ENCODE measurements around the gene NOC2L. TPM values are rescaled to one million over a fixed set of nuclear protein-coding genes. Genes with fewer than 3 reads are reported as not detected.

The NOC2L gene
- total RNA-seq, 3 donors from 2014 or later (not counting 1 experiment from before 2014, with no cell fraction given): 61.4 to 66.0 (median 61.8) TPM

GRCh38 chr1:905811-906599 lies 53.1 kb downstream of the NOC2L start:
- no peak overlapping the region for H3K4me3 ChIP-seq (ENCODE audit: low read length)
- H3K9me3 Mint-ChIP-seq: no peaks in the 10 kb centered on the region
- peaks cover 4 to 20% of the 10 kb centered on the region in 2 donors for H3K27me3 Mint-ChIP-seq (ENCODE audit: low read depth in 2 of 2)
- 79% methylated on average over 13 of the region's 13 CpGs for WGBS (ENCODE audit: insufficient coverage)
- peaks cover 16% of the 10 kb centered on the region for H3K4me1 ChIP-seq (ENCODE audit: control insufficient read depth, insufficient read depth, low read length)
- H3K4me3 Mint-ChIP-seq: peak overlapping the region; percentile 71
- ATAC-seq: no peak
- no peak overlapping the region for H3K27ac Mint-ChIP-seq
- H3K36me3 Mint-ChIP-seq: no peaks in the 10 kb centered on the region
- H3K9me3 ChIP-seq (ENCODE audit: control insufficient read depth, insufficient read depth, low read length): no peaks in the 10 kb centered on the region
- no peaks in the 10 kb centered on the region for H3K36me3 ChIP-seq (ENCODE audit: control insufficient read depth, insufficient read depth, low read length)
- H3K27ac ChIP-seq (ENCODE audit: low read length): no peak overlapping the region
- intact Hi-C loops (cut with micrococcal nuclease): no loop called here
- DNase-seq: peak in 1 of 2 donors; percentile 15
- peaks cover 6 to 12% of the 10 kb centered on the region in 2 donors for H3K4me1 Mint-ChIP-seq
- H3K27me3 ChIP-seq (ENCODE audit: control insufficient read depth, insufficient read depth, low read length): peaks cover 11% of the 10 kb centered on the region
- no peak for TF ChIP-seq CTCF (IDR thresholded peaks at IDR 0.05)

GRCh38 chr1:905071-905749 lies 53.8 kb downstream of the NOC2L start:
- peak overlapping the region in 1 of 2 donors; percentile 56 for H3K27ac Mint-ChIP-seq
- peaks cover 16% of the 10 kb centered on the region for H3K4me1 ChIP-seq (ENCODE audit: control insufficient read depth, insufficient read depth, low read length)
- H3K9me3 ChIP-seq (ENCODE audit: control insufficient read depth, insufficient read depth, low read length): no peaks in the 10 kb centered on the region
- peaks cover 0 to 20% of the 10 kb centered on the region in 2 donors for H3K27me3 Mint-ChIP-seq (ENCODE audit: low read depth in 2 of 2)
- peaks cover 9% of the 10 kb centered on the region for H3K27me3 ChIP-seq (ENCODE audit: control insufficient read depth, insufficient read depth, low read length)
- H3K36me3 Mint-ChIP-seq: no peaks in the 10 kb centered on the region
- H3K4me3 ChIP-seq (ENCODE audit: low read length): peak overlapping the region; percentile 30
- intact Hi-C loops (cut with micrococcal nuclease): no loop called here
- TF ChIP-seq CTCF (IDR thresholded peaks at IDR 0.05): no peak
- H3K9me3 Mint-ChIP-seq: no peaks in the 10 kb centered on the region
- H3K4me1 Mint-ChIP-seq: peaks cover 6 to 12% of the 10 kb centered on the region in 2 donors
- no peaks in the 10 kb centered on the region for H3K36me3 ChIP-seq (ENCODE audit: control insufficient read depth, insufficient read depth, low read length)
- H3K27ac ChIP-seq (ENCODE audit: low read length): no peak overlapping the region
- DNase-seq: peak; percentile 20 to 57
- ATAC-seq: peak in 2 of 3 donors; percentile 5 to 13
- H3K4me3 Mint-ChIP-seq: peak overlapping the region; percentile 71
- 10% methylated on average over 49 of the region's 49 CpGs for WGBS (ENCODE audit: insufficient coverage)

GRCh38 chr1:904310-904950 lies 54.6 kb downstream of the NOC2L start:
- H3K27ac Mint-ChIP-seq: peak overlapping the region in 1 of 2 donors; percentile 56
- Histone ChIP-seq H3K4me3 (ENCODE audit: low read length) (peak overlapping the region; percentile 30), H3K27me3 (ENCODE audit: control insufficient read depth, insufficient read depth, low read length) (peaks cover 9% of the 10 kb centered on the region), H3K9me3 (ENCODE audit: control insufficient read depth, insufficient read depth, low read length) (no peaks in the 10 kb centered on the region), H3K4me1 (ENCODE audit: control insufficient read depth, insufficient read depth, low read length) (peaks cover 16% of the 10 kb centered on the region), H3K36me3 (ENCODE audit: control insufficient read depth, insufficient read depth, low read length) (no peaks in the 10 kb centered on the region), H3K27ac (ENCODE audit: low read length) (no peak overlapping the region)
- peak; percentile 75 for TF ChIP-seq CTCF (IDR thresholded peaks at IDR 0.05)
- peak; percentile 93 to 95 (median 93) for ATAC-seq
- no peaks in the 10 kb centered on the region for H3K36me3 Mint-ChIP-seq
- peaks cover 0 to 24% of the 10 kb centered on the region in 2 donors for H3K27me3 Mint-ChIP-seq (ENCODE audit: low read depth in 2 of 2)
- WGBS (ENCODE audit: insufficient coverage): 6% methylated on average over 86 of the region's 91 CpGs
- H3K9me3 Mint-ChIP-seq: no peaks in the 10 kb centered on the region
- intact Hi-C loops (cut with micrococcal nuclease): loop anchor here (1.0 kb wide), 1 partner anchor 72 kb away; no protein-coding TSS in a partner anchor
- H3K4me1 Mint-ChIP-seq: peaks cover 6 to 12% of the 10 kb centered on the region in 2 donors
- DNase-seq: peak; percentile 92
- H3K4me3 Mint-ChIP-seq: peak overlapping the region; percentile 73
